Measurements from ENCODE around the gene PTP4A1. TPM values are rescaled to one million over a fixed set of nuclear protein-coding genes. Genes with fewer than 3 reads are reported as not detected.

PTP4A1 gene
- total and polyA plus RNA-seq, 2 of the 13 experiments (the other 11 are each of a cell fraction or from before 2014, with no cell fraction given) = 141 to 376 TPM

GRCh38 chr6:63573899-63574553 is 1.7 kb downstream of the PTP4A1 start (continued):
- TF ChIP-seq ZNF646 (CRISPR knock-in tag; IDR thresholded peaks at IDR 0.05) (no peak), EHMT2 (IDR thresholded peaks at IDR 0.05; ENCODE audit: borderline replicate concordance, low read depth, low read length) (no peak), ZUFSP (CRISPR knock-in tag; IDR thresholded peaks at IDR 0.05; ENCODE audit: borderline replicate concordance) (no peak), ZNF224 (CRISPR knock-in tag; IDR thresholded peaks at IDR 0.05) (no peak), PTBP1 (IDR thresholded peaks at IDR 0.05; ENCODE audit: low read depth, low read length, poor library complexity, severe bottlenecking) (no peak), MED1 (CRISPR knock-in tag; IDR thresholded peaks at IDR 0.05) (peak; percentile 72), ZNF446 (CRISPR knock-in tag; IDR thresholded peaks at IDR 0.05) (no peak), ARID5B (CRISPR knock-in tag; IDR thresholded peaks at IDR 0.05) (peak; percentile 44; the same call in 1 of the 2 replicates), ZBTB42 (CRISPR knock-in tag; IDR thresholded peaks at IDR 0.05) (no peak), IRX3 (CRISPR knock-in tag; IDR thresholded peaks at IDR 0.05; ENCODE audit: borderline replicate concordance, low read depth) (no peak), PRDM10 (CRISPR knock-in tag; IDR thresholded peaks at IDR 0.05; ENCODE audit: low read depth) (no peak)
